Measurements from ENCODE around the gene PLEKHG2.

DNA sequence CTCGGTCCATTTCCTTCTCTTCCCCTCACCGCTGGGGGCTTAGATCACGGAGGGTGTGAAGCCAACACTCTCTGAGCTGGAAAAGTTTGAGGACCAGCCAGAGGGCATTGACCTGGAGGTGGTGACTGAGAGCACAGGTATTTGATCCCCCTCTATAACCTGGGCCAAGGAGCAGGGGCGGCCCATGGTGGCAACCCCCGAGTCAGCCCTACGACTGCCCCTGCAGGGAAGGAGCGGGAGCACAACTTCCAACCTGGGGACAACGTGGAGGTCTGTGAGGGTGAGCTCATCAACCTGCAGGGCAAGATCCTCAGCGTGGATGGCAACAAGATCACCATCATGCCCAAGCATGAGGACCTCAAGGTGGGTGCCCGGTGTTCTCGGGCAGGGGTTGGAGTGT is 56.6 kb downstream of the PLEKHG2 start:
- TF ChIP-seq, protein P1, sequence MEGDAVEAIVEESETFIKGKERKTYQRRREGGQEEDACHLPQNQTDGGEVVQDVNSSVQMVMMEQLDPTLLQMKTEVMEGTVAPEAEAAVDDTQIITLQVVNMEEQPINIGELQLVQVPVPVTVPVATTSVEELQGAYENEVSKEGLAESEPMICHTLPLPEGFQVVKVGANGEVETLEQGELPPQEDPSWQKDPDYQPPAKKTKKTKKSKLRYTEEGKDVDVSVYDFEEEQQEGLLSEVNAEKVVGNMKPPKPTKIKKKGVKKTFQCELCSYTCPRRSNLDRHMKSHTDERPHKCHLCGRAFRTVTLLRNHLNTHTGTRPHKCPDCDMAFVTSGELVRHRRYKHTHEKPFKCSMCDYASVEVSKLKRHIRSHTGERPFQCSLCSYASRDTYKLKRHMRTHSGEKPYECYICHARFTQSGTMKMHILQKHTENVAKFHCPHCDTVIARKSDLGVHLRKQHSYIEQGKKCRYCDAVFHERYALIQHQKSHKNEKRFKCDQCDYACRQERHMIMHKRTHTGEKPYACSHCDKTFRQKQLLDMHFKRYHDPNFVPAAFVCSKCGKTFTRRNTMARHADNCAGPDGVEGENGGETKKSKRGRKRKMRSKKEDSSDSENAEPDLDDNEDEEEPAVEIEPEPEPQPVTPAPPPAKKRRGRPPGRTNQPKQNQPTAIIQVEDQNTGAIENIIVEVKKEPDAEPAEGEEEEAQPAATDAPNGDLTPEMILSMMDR (conservative IDR thresholded peaks at IDR 0.05; ENCODE audit: low read length): no peak
- no peak for TF ChIP-seq EZH2phosphoT487 (IDR thresholded peaks at IDR 0.05; ENCODE audit: borderline replicate concordance)

Data from Loucy (cell line).